ENCODE results near the gene AGBL1.

AGBL1 gene

GRCh38 chr15:86164232-86164898, 84.7 kb downstream of the AGBL1 start:
- DNase-seq (ENCODE audit: low read depth), result no peak

DNA sequence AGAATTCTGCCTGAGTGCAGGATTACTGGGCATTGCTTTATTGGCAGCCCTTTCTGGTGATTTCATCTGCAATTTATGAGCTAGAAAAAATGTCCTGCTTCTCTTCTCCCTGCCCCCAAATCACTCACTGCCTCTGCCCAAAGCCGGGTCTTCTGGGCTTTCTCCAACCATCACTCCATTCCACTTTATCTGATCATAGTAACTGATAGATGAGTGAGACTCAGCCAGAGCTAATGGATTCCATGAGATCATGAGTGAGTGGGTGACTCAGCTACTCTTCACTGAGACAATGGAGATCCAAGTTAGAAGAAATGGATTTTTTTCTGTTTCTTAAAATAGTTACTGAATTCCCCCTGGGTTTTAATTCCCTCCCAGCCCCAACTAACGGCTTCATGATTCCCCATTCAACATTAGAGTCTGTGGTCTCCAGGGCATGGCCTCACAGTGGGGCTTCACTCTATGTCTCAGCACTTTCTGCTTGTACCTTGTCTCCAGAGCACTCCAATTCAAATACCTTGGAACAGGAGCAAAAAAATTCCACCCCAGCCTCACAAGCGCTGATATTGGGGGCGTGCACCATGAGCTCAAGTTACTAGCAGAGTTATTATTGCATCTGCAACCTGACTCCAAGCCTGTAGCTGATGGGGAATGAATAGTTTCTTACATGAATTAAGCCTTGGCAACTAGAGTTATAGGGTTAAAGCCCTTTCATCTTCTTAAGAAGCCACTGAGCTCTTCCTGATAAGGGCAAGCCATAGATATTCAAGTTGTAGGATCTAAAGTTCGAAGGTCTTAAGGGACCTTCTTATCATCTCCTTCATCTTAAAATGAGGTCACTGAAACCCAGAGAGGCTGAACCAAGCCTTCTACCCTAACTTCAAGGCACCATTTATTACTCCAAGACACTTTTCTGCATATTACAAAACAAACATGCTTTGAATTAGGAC, 85.9 kb downstream of the AGBL1 start:
- no peak for DNase-seq (ENCODE audit: low read depth)

- no peak for DNase-seq (ENCODE audit: low read depth)
These were observed 88.2 kb downstream of the AGBL1 start for GRCh38 chr15:86167841-86168240.

- DNase-seq (ENCODE audit: low read depth), result no peak
These were observed 99.2 kb downstream of the AGBL1 start for GRCh38 chr15:86178845-86179244.

GRCh38 chr15:86183596-86184491, 104.2 kb downstream of the AGBL1 start:
- no peak for DNase-seq (ENCODE audit: low read depth)

- no peak for DNase-seq (ENCODE audit: low read depth)
These were observed 114.2 kb downstream of the AGBL1 start for GRCh38 chr15:86193716-86194380.

GRCh38 chr15:86197770-86198169, 118.1 kb downstream of the AGBL1 start:
- DNase-seq (ENCODE audit: low read depth), result no peak

DNA sequence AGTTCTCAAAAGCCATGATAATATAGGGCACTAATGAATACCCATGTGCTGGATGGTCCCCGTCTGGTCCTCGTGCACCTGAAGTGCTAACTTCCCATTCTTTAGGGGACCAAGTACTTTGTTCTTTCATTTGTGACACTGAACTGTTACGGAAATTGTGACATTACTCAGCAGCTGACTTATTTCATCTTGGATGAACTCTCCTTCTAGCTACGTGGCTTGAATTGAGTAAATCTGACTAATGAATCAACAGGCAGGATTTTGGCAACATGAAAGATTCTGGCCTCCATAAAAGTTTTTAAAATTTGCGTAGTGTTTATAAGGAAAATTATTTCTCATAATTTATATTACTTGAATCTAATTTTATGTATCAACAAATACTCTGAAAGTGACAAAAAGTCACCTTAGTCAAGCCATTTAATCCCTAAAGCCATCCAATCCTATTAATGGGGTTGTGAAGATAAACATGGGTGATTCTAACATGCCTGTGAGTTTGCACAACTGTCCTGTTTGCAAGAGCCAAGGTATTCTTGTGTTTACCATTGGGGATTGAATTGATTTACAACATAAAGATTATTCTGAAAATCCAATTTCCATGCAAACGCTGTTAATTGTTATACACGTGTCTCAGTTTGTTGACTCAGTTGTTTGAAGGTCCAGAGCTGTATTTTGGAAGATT, 119.9 kb downstream of the AGBL1 start:
- DNase-seq (ENCODE audit: low read depth), result no peak

- no peak for DNase-seq (ENCODE audit: low read depth)
These were observed 121.8 kb downstream of the AGBL1 start for GRCh38 chr15:86201313-86202008.

DNA sequence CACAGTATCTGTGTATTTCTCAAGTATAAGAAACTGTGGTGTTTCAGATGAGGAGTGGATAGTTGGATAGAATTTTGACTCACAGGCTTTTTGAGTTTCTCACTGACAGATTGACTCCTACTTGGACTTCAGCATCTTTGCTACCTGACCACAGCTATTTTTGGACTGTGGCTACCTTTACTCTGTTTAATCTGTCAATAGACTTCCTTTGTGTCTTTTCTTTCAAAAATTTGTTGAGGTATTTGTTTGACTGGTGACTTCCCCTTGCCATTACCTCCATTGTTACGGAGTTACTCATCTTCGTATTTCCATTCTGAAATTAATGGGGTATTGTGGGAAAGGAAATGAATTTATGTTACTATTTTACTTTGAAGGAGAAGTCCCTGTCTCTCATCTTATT, 123.8 kb downstream of the AGBL1 start:
- no peak for DNase-seq (ENCODE audit: low read depth)

DNA sequence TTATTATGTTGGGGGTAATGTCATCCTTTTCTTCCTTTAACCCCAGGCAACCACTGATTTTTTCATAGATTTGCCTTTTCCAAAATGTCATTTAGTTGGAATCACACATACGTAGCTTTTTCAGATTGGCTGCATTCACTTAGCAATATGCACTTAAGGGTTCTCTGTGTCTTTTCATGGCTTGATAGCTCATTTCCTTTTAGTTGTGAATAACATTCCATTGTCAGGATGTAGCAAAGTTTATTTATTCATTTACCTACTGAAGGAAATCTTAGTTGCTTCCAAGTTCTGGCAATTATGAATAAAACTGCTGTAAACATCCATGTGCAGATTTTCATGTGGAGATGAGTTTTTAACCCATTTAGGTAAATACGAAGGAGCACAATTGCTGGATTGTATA, 125.4 kb downstream of the AGBL1 start:
- DNase-seq (ENCODE audit: low read depth), result no peak

DNA sequence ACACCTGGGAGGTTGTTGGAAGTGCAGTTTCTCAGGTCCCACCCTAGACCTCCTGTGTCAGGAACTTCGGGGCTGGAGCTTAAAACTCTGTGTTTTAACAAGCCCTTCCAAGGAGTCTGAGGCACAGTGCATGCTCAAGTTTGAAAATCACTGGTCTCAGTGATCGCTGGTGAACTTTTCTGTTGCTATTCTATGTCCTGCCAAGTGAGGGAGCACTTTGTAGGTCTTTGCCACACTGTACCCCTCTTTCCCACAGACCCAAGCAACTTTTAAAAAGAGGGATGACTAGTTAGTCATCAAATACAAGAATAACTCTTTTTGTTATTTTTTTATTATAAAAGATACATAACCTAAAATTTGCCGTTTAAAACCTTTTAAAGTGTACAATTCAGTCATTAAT, 133.7 kb downstream of the AGBL1 start:
- no peak for DNase-seq (ENCODE audit: low read depth)

DNA sequence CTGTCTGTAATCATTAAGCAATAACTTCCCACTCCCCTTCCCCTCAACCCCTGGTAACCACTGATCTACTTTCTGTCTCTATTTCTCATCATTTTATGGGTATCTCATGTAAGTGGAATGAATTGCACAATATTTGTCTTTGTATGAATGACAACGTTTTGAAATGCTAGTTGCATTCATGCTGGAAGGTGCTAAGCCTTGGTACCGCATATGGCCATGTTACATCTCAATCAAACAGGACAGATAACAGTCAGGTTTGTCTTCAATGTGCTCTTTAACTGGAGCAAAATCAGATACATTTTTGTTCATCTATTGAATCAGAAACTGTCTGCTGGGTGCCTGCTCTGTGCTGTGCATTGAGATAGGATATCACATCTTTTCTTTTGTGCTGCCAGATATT, 134.2 kb downstream of the AGBL1 start:
- DNase-seq (ENCODE audit: low read depth), result no peak

GRCh38 chr15:86221119-86221518, 141.4 kb downstream of the AGBL1 start:
- DNase-seq (ENCODE audit: low read depth), result no peak

- DNase-seq (ENCODE audit: low read depth), result no peak
These were observed 149.6 kb downstream of the AGBL1 start for GRCh38 chr15:86229306-86229705.

GRCh38 chr15:86229936-86230335, 150.3 kb downstream of the AGBL1 start:
- no peak for DNase-seq (ENCODE audit: low read depth)

- peak; percentile 1 for DNase-seq (ENCODE audit: low read depth)
These were observed 152.4 kb downstream of the AGBL1 start for GRCh38 chr15:86231864-86232721.

- no peak for DNase-seq (ENCODE audit: low read depth)
These were observed 156.0 kb downstream of the AGBL1 start for GRCh38 chr15:86235667-86236066.

- no peak for DNase-seq (ENCODE audit: low read depth)
These were observed 156.9 kb downstream of the AGBL1 start for GRCh38 chr15:86236356-86237110.

All from amniotic epithelial cell (primary cell).